Measurements from ENCODE around the gene STUM. TPM values are rescaled to one million over a fixed set of nuclear protein-coding genes. Genes with fewer than 3 reads are reported as not detected.

Gene STUM
- total RNA-seq, 1 donor from 2014 or later = 0.83 TPM

GRCh38 chr1:226534645-226535044, 13.9 kb upstream of the STUM start:
- H3K27ac ChIP-seq = no peak overlapping the region
- H3K27me3 ChIP-seq (ENCODE audit: low read depth) = no peaks in the 10 kb centered on the region
- H3K9me3 ChIP-seq = no peaks in the 10 kb centered on the region
- DNase-seq = no peak
- H3K4me3 ChIP-seq = no peak overlapping the region
- TF ChIP-seq CTCF (IDR thresholded peaks at IDR 0.05) = no peak
- H3K36me3 ChIP-seq = no peaks in the 10 kb centered on the region
- no peak for ATAC-seq
- intact Hi-C loops (cut with DNase I) = no loop called here
- H3K4me1 ChIP-seq = no peaks in the 10 kb centered on the region

GRCh38 chr1:226535666-226536065, 12.9 kb upstream of the STUM start:
- Histone ChIP-seq H3K9me3 (no peaks in the 10 kb centered on the region), H3K4me1 (no peaks in the 10 kb centered on the region), H3K36me3 (no peaks in the 10 kb centered on the region), H3K27me3 (ENCODE audit: low read depth) (no peaks in the 10 kb centered on the region), H3K27ac (no peak overlapping the region), H3K4me3 (no peak overlapping the region)
- no peak for TF ChIP-seq CTCF (IDR thresholded peaks at IDR 0.05)
- intact Hi-C loops (cut with DNase I) = no loop called here
- ATAC-seq = no peak
- no peak for DNase-seq

- Histone ChIP-seq H3K27me3 (ENCODE audit: low read depth) (no peaks in the 10 kb centered on the region), H3K4me1 (peaks cover 20% of the 10 kb centered on the region), H3K36me3 (no peaks in the 10 kb centered on the region), H3K9me3 (no peaks in the 10 kb centered on the region), H3K4me3 (no peak overlapping the region), H3K27ac (no peak overlapping the region)
- DNase-seq (no peak), ATAC-seq (no peak)
- intact Hi-C loops (cut with DNase I) = no loop called here
- no peak for TF ChIP-seq CTCF (IDR thresholded peaks at IDR 0.05)
Measured at GRCh38 chr1:226541231-226541630, 7.3 kb upstream of the STUM start.

- Histone ChIP-seq H3K27me3 (ENCODE audit: low read depth) (no peaks in the 10 kb centered on the region), H3K9me3 (no peaks in the 10 kb centered on the region), H3K4me1 (peaks cover 20% of the 10 kb centered on the region), H3K27ac (no peak overlapping the region), H3K4me3 (no peak overlapping the region), H3K36me3 (no peaks in the 10 kb centered on the region)
- intact Hi-C loops (cut with DNase I) = no loop called here
- no peak for TF ChIP-seq CTCF (IDR thresholded peaks at IDR 0.05)
- ATAC-seq (no peak), DNase-seq (no peak)
Measured at GRCh38 chr1:226541631-226542622, 6.6 kb upstream of the STUM start.

DNA sequence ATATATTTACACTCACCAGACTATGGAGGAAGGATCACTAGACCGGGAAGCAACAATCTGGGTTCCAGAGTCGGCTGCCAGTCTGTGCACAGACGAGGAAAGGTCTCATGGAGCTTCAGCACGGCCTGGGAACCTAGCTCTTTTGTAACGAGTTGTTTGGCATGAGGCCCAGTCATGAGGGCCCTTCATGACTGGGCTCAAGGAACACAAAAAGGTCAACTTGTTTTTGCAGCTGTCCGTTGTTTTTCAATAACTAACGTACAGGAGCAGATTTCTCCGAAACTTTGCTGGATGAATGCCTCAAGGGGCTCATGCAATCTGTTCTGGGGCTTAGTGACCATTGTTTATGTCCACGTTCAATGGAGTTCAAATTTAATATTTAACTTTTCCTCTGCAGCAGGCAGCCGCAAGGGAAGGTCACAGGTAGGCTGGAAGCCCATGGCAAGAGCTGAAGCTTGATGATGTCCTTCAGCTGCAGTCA, 5.9 kb upstream of the STUM start:
- ATAC-seq (peak in 1 of 2 donors; percentile 79), DNase-seq (peak; percentile 67)
- H3K9me3 ChIP-seq = no peaks in the 10 kb centered on the region
- H3K4me3 ChIP-seq = no peak overlapping the region
- peaks cover 20% of the 10 kb centered on the region for H3K4me1 ChIP-seq
- H3K27me3 ChIP-seq (ENCODE audit: low read depth) = no peaks in the 10 kb centered on the region
- no peak for TF ChIP-seq CTCF (IDR thresholded peaks at IDR 0.05)
- H3K36me3 ChIP-seq = no peaks in the 10 kb centered on the region
- intact Hi-C loops (cut with DNase I) = no loop called here
- H3K27ac ChIP-seq = no peak overlapping the region
